Mesendoderm (in vitro differentiated cells): Measurements from ENCODE around the gene WDR13. TPM values are rescaled to one million over a fixed set of nuclear protein-coding genes. Genes with fewer than 3 reads are reported as not detected.
"Not testable (repeated sequence)": the region's sequence is repeated elsewhere in the genome, so short reads cannot be mapped to it uniquely, and the experiment has no call there.

Experiments used
- DNase-seq: peaks from one replicate; pipeline ENCODE4 v3.0.0; 2013
- H2AK5ac ChIP-seq: 2 replicates; pipeline ENCODE4 v1.6.1; 2013; ENCODE audit warnings: low read length, inconsistent platforms
- H2BK120ac ChIP-seq: 2 replicates; pipeline ENCODE4 v1.6.1; 2013; ENCODE audit warnings: low read depth, mild to moderate bottlenecking, low read length, moderate library complexity, mixed read lengths
- H2BK15ac ChIP-seq: replicated peaks from 2 replicates; pipeline ENCODE4 v1.6.1; 2013; ENCODE audit warnings: low read depth, mild to moderate bottlenecking, moderate library complexity
- H2BK5ac ChIP-seq: 2 replicates; pipeline ENCODE4 v1.6.1; 2013; ENCODE audit warnings: low read length, inconsistent platforms
- H3K18ac ChIP-seq: 2 replicates; pipeline ENCODE4 v1.6.1; 2013; ENCODE audit warnings: mild to moderate bottlenecking, low read length, mixed read lengths
- H3K23ac ChIP-seq: one replicate; pipeline ENCODE4 v1.6.1; 2013; ENCODE audit warnings: low read length
- H3K27ac ChIP-seq: 2 replicates; pipeline ENCODE4 v1.5.1; 2013; ENCODE audit warnings: low read depth, mild to moderate bottlenecking, inconsistent platforms, low read length, moderate library complexity
- H3K27me3 ChIP-seq: 2 replicates; pipeline ENCODE4 v1.6.1; 2013; ENCODE audit warnings: low read length, control low read depth, mild to moderate bottlenecking, inconsistent platforms; ENCODE audit not compliant: insufficient read depth, poor library complexity
- H3K36me3 ChIP-seq: 2 replicates; pipeline ENCODE4 v1.6.1; 2013; ENCODE audit warnings: low read length, inconsistent platforms; ENCODE audit not compliant: control insufficient read depth, insufficient read depth
- H3K4ac ChIP-seq: one replicate; pipeline ENCODE4 v1.6.1; 2013; ENCODE audit warnings: low read depth, mild to moderate bottlenecking, low read length, moderate library complexity
- H3K4me1 ChIP-seq: 2 replicates; pipeline ENCODE4 v1.6.1; 2013; ENCODE audit warnings: low read depth, low read length, inconsistent platforms; ENCODE audit not compliant: control insufficient read depth
- H3K4me2 ChIP-seq: 2 replicates; pipeline ENCODE4 v1.6.1; 2013; ENCODE audit warnings: low read length
- H3K4me3 ChIP-seq: 2 replicates; pipeline ENCODE4 v1.5.1; 2013; ENCODE audit warnings: mild to moderate bottlenecking, low read length
- H3K56ac ChIP-seq: one replicate; pipeline ENCODE4 v1.6.1; 2013; ENCODE audit warnings: low read length
- H3K79me1 ChIP-seq: 2 replicates; pipeline ENCODE4 v1.6.1; 2013; ENCODE audit warnings: low read length, inconsistent platforms
- H3K79me2 ChIP-seq: 2 replicates; pipeline ENCODE4 v1.6.1; 2013; ENCODE audit warnings: mild to moderate bottlenecking, low read length; ENCODE audit not compliant: control insufficient read depth, insufficient read depth
- H3K9ac ChIP-seq: 2 replicates; pipeline ENCODE4 v1.6.1; 2013; ENCODE audit warnings: low read length, inconsistent platforms
- H4K5ac ChIP-seq: one replicate; pipeline ENCODE4 v1.6.1; 2013; ENCODE audit warnings: low read length
- H4K8ac ChIP-seq: one replicate; pipeline ENCODE4 v1.6.1; 2013; ENCODE audit warnings: low read depth, mild to moderate bottlenecking, control low read depth, low read length, moderate library complexity
- WGBS: extraction: QIAGEN DNeasy Blood & Tissue Kit; methylation state at CpG from one replicate; pipeline ENCODE4 v1.1.7; 2013; ENCODE audit warnings: low lambda C conversion rate, missing lambda C conversion rate; ENCODE audit not compliant: insufficient coverage; ENCODE audit errors: extremely low coverage; 5-methylcytosine and 5-hydroxymethylcytosine counted together
- polyA plus RNA-seq, 2 experiments: library from polyadenylated mRNA; stranded (reverse); fragments of 200-250 nt; gene quantifications; one replicate each; pipeline ENCODE4 v1.2.3, GENCODE V29; 2013

The WDR13 gene
- polyA plus RNA-seq (2013, experiment 1 of 2): 8.9 TPM
- polyA plus RNA-seq (2013, experiment 2 of 2): 8.7 TPM

DNA sequence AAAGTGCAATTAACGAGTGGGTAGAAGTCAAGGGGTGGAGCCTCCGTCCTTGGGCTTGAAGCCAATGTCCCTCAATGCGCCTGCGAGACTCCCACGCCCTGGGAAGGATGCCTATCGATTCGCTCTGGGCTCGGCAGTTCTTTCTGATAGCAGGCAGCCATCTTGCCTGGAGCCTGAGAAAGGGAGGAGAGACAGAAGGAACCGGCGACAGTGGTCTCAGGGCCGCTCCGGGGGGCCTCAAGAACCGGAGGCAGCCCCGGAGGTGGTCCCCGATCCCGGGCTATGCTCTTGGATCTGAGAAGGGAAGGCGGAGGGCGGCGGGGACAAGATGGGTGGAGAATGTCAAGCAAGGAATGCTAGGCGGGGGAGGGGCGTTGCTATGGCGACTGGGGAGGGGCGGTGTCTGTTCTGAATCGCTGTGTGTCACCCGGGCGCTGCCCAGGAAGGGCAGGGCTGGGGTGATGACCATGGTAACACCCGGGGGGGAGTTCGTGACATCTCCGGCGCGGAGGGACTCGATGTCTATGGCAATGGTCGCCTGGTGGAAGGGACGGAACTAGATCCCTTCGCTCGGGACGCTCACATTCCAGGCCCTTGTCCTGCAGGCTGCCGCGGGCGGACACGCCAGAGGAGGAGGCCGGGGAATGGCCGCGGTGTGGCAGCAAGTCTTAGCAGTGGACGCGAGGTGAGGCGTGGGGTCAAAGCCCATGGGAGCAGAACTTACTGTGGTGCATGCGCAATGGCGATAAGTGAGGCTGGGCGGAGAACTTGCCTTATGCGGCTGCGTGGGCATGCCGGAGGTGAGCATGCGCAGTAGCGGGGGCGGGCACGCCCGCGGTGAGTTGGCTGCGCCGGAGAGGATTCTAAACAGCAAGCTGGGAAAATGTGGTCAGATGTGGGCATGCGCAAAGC, at the start of gene WDR13:
Gene WDR13 (plus strand): TSS at position 140 of the 912 bp plus-strand sequence. CDS start 505 bp downstream, at position 645.
- H3K27ac ChIP-seq: peak within 1 kb of the TSS; percentile 84
- H4K5ac ChIP-seq: no peak within 1 kb of the TSS
- H3K79me2 ChIP-seq: no peaks in the 10 kb centered on the region
- peak within 1 kb of the TSS; percentile 66 for H2BK5ac ChIP-seq
- DNase-seq: peak; percentile 94
- no peaks in the 10 kb centered on the region for H3K79me1 ChIP-seq
- H3K23ac ChIP-seq: no peak within 1 kb of the TSS
- no peak within 1 kb of the TSS for H4K8ac ChIP-seq
- H3K18ac ChIP-seq: peak within 1 kb of the TSS; percentile 22
- no peaks in the 10 kb centered on the region for H3K4me1 ChIP-seq
- H3K36me3 ChIP-seq: no peaks in the 10 kb centered on the region
- H3K4ac ChIP-seq: peak within 1 kb of the TSS; percentile 49
- H3K27me3 ChIP-seq: no peaks in the 10 kb centered on the region
- no CpG with 5 or more reads among the region's 62 CpGs for WGBS
- peak within 1 kb of the TSS; percentile 66 for H3K4me2 ChIP-seq
- H3K4me3 ChIP-seq: peak within 1 kb of the TSS; percentile 61
- H3K9ac ChIP-seq: peak within 1 kb of the TSS; percentile 93
- H3K56ac ChIP-seq: peak within 1 kb of the TSS; percentile 97
- no peak within 1 kb of the TSS for H2AK5ac ChIP-seq
- no peak within 1 kb of the TSS for H2BK15ac ChIP-seq
- no peak within 1 kb of the TSS for H2BK120ac ChIP-seq

DNA sequence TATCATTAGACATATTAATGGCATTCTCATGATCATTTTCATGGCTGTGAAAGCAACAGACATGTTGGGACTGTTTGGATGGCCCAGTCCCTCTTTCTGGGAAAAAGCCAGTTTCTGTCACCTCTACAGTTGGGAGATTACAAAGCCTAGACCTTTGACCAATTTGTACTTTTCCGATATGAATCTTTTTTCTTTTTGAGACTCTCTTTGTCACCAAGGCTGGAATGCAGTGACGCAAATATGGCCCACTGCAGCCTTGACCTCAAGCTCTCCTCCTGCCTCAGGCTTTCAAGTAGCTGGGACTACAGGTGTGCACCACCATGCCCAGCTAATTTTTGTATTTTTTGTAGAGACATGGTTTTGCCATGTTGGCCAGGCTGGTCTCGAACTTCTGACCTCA, 48.4 kb upstream of the WDR13 start:
- Histone ChIP-seq H3K79me2 (no peaks in the 10 kb centered on the region), H3K4ac (no peak overlapping the region), H2BK5ac (no peak overlapping the region), H3K23ac (no peak overlapping the region), H3K9ac (no peak overlapping the region), H3K4me2 (no peak overlapping the region), H2BK15ac (no peak overlapping the region), H3K4me1 (no peaks in the 10 kb centered on the region), H4K8ac (no peak overlapping the region), H3K56ac (no peak overlapping the region), H4K5ac (no peak overlapping the region), H2BK120ac (no peak overlapping the region), H3K27ac (no peak overlapping the region), H2AK5ac (no peak overlapping the region), H3K27me3 (no peaks in the 10 kb centered on the region), H3K18ac (no peak overlapping the region), H3K4me3 (no peak overlapping the region), H3K36me3 (no peaks in the 10 kb centered on the region), H3K79me1 (no peaks in the 10 kb centered on the region)
- no peak for DNase-seq
- WGBS: no CpG with 5 or more reads among the region's 3 CpGs

DNA sequence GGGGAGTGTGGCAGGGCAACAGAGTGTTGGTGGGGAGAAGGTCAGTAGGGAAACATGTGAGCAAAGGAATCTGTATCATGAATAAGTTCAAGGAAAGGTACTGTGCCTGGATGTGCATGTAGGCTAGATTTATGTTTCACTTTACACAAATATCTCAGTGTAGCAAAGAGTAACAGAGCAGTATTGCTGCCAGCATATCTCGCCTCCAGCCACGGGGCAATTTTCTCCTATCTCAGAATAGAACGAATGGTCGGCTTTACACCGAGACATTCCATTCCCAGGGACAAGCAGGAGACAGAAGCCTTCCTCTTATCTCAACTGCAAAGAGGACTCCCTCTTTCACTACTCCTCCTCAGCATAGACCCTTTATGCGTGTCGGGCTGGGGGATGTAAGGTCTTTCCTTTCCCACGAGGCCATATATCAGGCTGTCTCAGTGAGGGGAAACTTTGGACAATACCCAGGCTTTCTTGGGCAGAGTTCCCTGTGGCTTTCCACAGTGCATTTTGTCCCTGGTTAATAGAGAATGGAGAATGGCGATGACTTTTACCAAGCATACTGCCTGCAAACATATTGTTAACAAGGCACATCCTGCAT, 41.5 kb upstream of the WDR13 start:
- not testable (repeated sequence) for H3K4me1 ChIP-seq, H2AK5ac ChIP-seq, H4K5ac ChIP-seq, H3K79me1 ChIP-seq, H3K18ac ChIP-seq, H3K4me3 ChIP-seq, H3K56ac ChIP-seq, H3K79me2 ChIP-seq, H3K4ac ChIP-seq, H3K23ac ChIP-seq, H2BK15ac ChIP-seq, H3K27ac ChIP-seq, H3K9ac ChIP-seq, DNase-seq, H2BK5ac ChIP-seq, H2BK120ac ChIP-seq, H3K27me3 ChIP-seq, H4K8ac ChIP-seq, H3K36me3 ChIP-seq, H3K4me2 ChIP-seq
- no CpG with 5 or more reads among the region's 9 CpGs for WGBS

DNA sequence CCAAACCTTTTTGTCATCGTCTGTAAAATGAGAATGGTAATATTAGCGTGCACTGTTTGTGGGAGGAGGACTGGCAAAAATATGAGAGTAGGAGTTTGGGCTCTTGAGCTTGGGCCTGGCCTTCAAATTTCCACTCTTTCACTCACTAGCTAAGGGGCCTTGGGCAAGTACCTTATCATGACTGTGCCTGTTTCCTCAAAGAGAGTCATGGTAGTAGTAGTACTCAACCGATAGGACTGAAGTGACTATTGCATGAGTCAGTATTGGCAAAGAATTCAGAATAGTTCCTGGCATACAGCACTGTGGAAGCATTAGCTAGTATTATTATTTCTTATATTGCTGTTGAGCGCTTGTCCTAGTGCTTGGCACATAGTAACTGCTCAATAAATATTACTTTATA, 39.0 kb upstream of the WDR13 start:
- H3K4me2 ChIP-seq: no peak overlapping the region
- no peak overlapping the region for H2BK5ac ChIP-seq
- no peaks in the 10 kb centered on the region for H3K4me1 ChIP-seq
- H3K27ac ChIP-seq: no peak overlapping the region
- H4K5ac ChIP-seq: no peak overlapping the region
- H4K8ac ChIP-seq: no peak overlapping the region
- no peaks in the 10 kb centered on the region for H3K79me2 ChIP-seq
- H2BK120ac ChIP-seq: no peak overlapping the region
- H3K18ac ChIP-seq: no peak overlapping the region
- no peaks in the 10 kb centered on the region for H3K79me1 ChIP-seq
- no peak overlapping the region for H2AK5ac ChIP-seq
- DNase-seq: no peak
- H3K4ac ChIP-seq: no peak overlapping the region
- H3K27me3 ChIP-seq: no peaks in the 10 kb centered on the region
- H3K56ac ChIP-seq: no peak overlapping the region
- no peak overlapping the region for H3K9ac ChIP-seq
- H3K36me3 ChIP-seq: no peaks in the 10 kb centered on the region
- H3K4me3 ChIP-seq: no peak overlapping the region
- no peak overlapping the region for H3K23ac ChIP-seq
- WGBS: no CpG with 5 or more reads among the region's 4 CpGs
- H2BK15ac ChIP-seq: no peak overlapping the region

DNA sequence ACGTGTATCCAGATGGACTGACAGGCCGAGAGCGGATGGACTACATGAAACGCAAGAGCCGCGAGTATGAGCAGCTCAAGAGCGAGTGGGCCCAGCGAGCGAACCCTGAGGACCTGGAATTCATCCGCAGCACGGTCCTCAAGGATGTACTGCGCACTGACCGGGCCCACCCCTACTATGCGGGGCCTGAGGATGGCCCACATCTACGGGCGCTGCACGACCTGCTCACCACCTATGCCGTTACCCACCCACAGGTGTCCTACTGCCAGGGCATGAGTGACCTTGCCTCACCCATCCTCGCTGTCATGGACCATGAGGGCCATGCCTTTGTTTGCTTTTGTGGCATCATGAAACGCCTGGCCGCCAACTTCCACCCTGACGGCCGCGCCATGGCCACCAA, 37.7 kb upstream of the WDR13 start:
- Histone ChIP-seq H4K8ac (no peak overlapping the region), H4K5ac (no peak overlapping the region), H3K27ac (no peak overlapping the region), H2BK120ac (no peak overlapping the region), H3K79me2 (no peaks in the 10 kb centered on the region), H3K27me3 (no peaks in the 10 kb centered on the region), H3K4me2 (no peak overlapping the region), H3K18ac (no peak overlapping the region), H3K56ac (no peak overlapping the region), H3K9ac (no peak overlapping the region), H3K23ac (no peak overlapping the region), H3K79me1 (no peaks in the 10 kb centered on the region), H2AK5ac (no peak overlapping the region), H3K4me1 (no peaks in the 10 kb centered on the region), H2BK5ac (no peak overlapping the region), H3K4ac (no peak overlapping the region), H3K36me3 (no peaks in the 10 kb centered on the region), H2BK15ac (no peak overlapping the region), H3K4me3 (no peak overlapping the region)
- WGBS: no CpG with 5 or more reads among the region's 24 CpGs
- DNase-seq: no peak
